ENCODE data around the gene CXADR.
A peak's percentile ranks its signal among the peaks of the same experiment; 100 is the strongest.
"Not testable (repeated sequence)": the region's sequence is repeated elsewhere in the genome, so short reads cannot be mapped to it uniquely, and the experiment has no call there.

Gene CXADR

GRCh38 chr21:17501107-17502006 is 11.5 kb upstream of the CXADR start:
- no peak overlapping the region for H3K27ac ChIP-seq (ENCODE audit: insufficient read depth, low read length, poor library complexity, severe bottlenecking)
- H3K4me1 ChIP-seq (ENCODE audit: control insufficient read depth, insufficient read depth, low read length, poor library complexity, severe bottlenecking) = no peaks in the 10 kb centered on the region
- no peaks in the 10 kb centered on the region for H3K36me3 ChIP-seq (ENCODE audit: control insufficient read depth, insufficient read depth, low read length)
- no peak for DNase-seq
- H3K9me3 ChIP-seq (ENCODE audit: control insufficient read depth, low read length) = no peaks in the 10 kb centered on the region
- H3K27me3 ChIP-seq (replicated peaks; ENCODE audit: control insufficient read depth, insufficient read depth, low read length, poor library complexity, severe bottlenecking) = no peaks in the 10 kb centered on the region
- no peak overlapping the region for H3K4me3 ChIP-seq (ENCODE audit: insufficient read depth, low read depth, low read length, poor library complexity, severe bottlenecking)

GRCh38 chr21:17502985-17503384 is 9.9 kb upstream of the CXADR start:
- H3K9me3 ChIP-seq (ENCODE audit: control insufficient read depth, low read length); H3K4me3 ChIP-seq (ENCODE audit: insufficient read depth, low read depth, low read length, poor library complexity, severe bottlenecking); H3K4me1 ChIP-seq (ENCODE audit: control insufficient read depth, insufficient read depth, low read length, poor library complexity, severe bottlenecking); DNase-seq; H3K27ac ChIP-seq (ENCODE audit: insufficient read depth, low read length, poor library complexity, severe bottlenecking); H3K27me3 ChIP-seq (replicated peaks; ENCODE audit: control insufficient read depth, insufficient read depth, low read length, poor library complexity, severe bottlenecking); H3K36me3 ChIP-seq (ENCODE audit: control insufficient read depth, insufficient read depth, low read length): not testable (repeated sequence)

- H3K27me3 ChIP-seq (replicated peaks; ENCODE audit: control insufficient read depth, insufficient read depth, low read length, poor library complexity, severe bottlenecking) = no peaks in the 10 kb centered on the region
- no peaks in the 10 kb centered on the region for H3K36me3 ChIP-seq (ENCODE audit: control insufficient read depth, insufficient read depth, low read length)
- H3K4me3 ChIP-seq (ENCODE audit: insufficient read depth, low read depth, low read length, poor library complexity, severe bottlenecking) = no peak overlapping the region
- no peaks in the 10 kb centered on the region for H3K4me1 ChIP-seq (ENCODE audit: control insufficient read depth, insufficient read depth, low read length, poor library complexity, severe bottlenecking)
- no peak overlapping the region for H3K27ac ChIP-seq (ENCODE audit: insufficient read depth, low read length, poor library complexity, severe bottlenecking)
- no peak for DNase-seq
- H3K9me3 ChIP-seq (ENCODE audit: control insufficient read depth, low read length) = no peaks in the 10 kb centered on the region
Observed at GRCh38 chr21:17506951-17507350, 5.9 kb upstream of the CXADR start.

GRCh38 chr21:17507591-17507990 is 5.3 kb upstream of the CXADR start:
- Histone ChIP-seq H3K27ac (ENCODE audit: insufficient read depth, low read length, poor library complexity, severe bottlenecking) (no peak overlapping the region), H3K4me3 (ENCODE audit: insufficient read depth, low read depth, low read length, poor library complexity, severe bottlenecking) (no peak overlapping the region), H3K27me3 (replicated peaks; ENCODE audit: control insufficient read depth, insufficient read depth, low read length, poor library complexity, severe bottlenecking) (no peaks in the 10 kb centered on the region), H3K9me3 (ENCODE audit: control insufficient read depth, low read length) (no peaks in the 10 kb centered on the region), H3K36me3 (ENCODE audit: control insufficient read depth, insufficient read depth, low read length) (no peaks in the 10 kb centered on the region), H3K4me1 (ENCODE audit: control insufficient read depth, insufficient read depth, low read length, poor library complexity, severe bottlenecking) (no peaks in the 10 kb centered on the region)
- DNase-seq = no peak

- H3K27me3 ChIP-seq (replicated peaks; ENCODE audit: control insufficient read depth, insufficient read depth, low read length, poor library complexity, severe bottlenecking) = no peaks in the 10 kb centered on the region
- H3K9me3 ChIP-seq (ENCODE audit: control insufficient read depth, low read length) = no peaks in the 10 kb centered on the region
- H3K4me3 ChIP-seq (ENCODE audit: insufficient read depth, low read depth, low read length, poor library complexity, severe bottlenecking) = peak overlapping the region; percentile 81
- H3K36me3 ChIP-seq (ENCODE audit: control insufficient read depth, insufficient read depth, low read length) = no peaks in the 10 kb centered on the region
- H3K27ac ChIP-seq (ENCODE audit: insufficient read depth, low read length, poor library complexity, severe bottlenecking) = peak overlapping the region; percentile 4
- peaks cover 7% of the 10 kb centered on the region for H3K4me1 ChIP-seq (ENCODE audit: control insufficient read depth, insufficient read depth, low read length, poor library complexity, severe bottlenecking)
- peak in 1 of 3 donors; percentile 1 for DNase-seq
Observed at GRCh38 chr21:17513214-17514123, 626 bp downstream of the CXADR start.

GRCh38 chr21:17514124-17514845 is 1.4 kb downstream of the CXADR start:
- Histone ChIP-seq H3K4me3 (ENCODE audit: insufficient read depth, low read depth, low read length, poor library complexity, severe bottlenecking) (peak overlapping the region; percentile 81), H3K36me3 (ENCODE audit: control insufficient read depth, insufficient read depth, low read length) (no peaks in the 10 kb centered on the region), H3K9me3 (ENCODE audit: control insufficient read depth, low read length) (no peaks in the 10 kb centered on the region), H3K4me1 (ENCODE audit: control insufficient read depth, insufficient read depth, low read length, poor library complexity, severe bottlenecking) (peaks cover 7% of the 10 kb centered on the region), H3K27ac (ENCODE audit: insufficient read depth, low read length, poor library complexity, severe bottlenecking) (no peak overlapping the region), H3K27me3 (replicated peaks; ENCODE audit: control insufficient read depth, insufficient read depth, low read length, poor library complexity, severe bottlenecking) (no peaks in the 10 kb centered on the region)
- DNase-seq = no peak

- not testable (repeated sequence) for DNase-seq; H3K36me3 ChIP-seq (ENCODE audit: control insufficient read depth, insufficient read depth, low read length); H3K4me3 ChIP-seq (ENCODE audit: insufficient read depth, low read depth, low read length, poor library complexity, severe bottlenecking); H3K27ac ChIP-seq (ENCODE audit: insufficient read depth, low read length, poor library complexity, severe bottlenecking); H3K4me1 ChIP-seq (ENCODE audit: control insufficient read depth, insufficient read depth, low read length, poor library complexity, severe bottlenecking); H3K27me3 ChIP-seq (replicated peaks; ENCODE audit: control insufficient read depth, insufficient read depth, low read length, poor library complexity, severe bottlenecking); H3K9me3 ChIP-seq (ENCODE audit: control insufficient read depth, low read length)
Observed at GRCh38 chr21:17517008-17517407, 4.2 kb downstream of the CXADR start.

GRCh38 chr21:17519208-17519738 is 6.4 kb downstream of the CXADR start:
- Histone ChIP-seq H3K4me1 (ENCODE audit: control insufficient read depth, insufficient read depth, low read length, poor library complexity, severe bottlenecking) (no peaks in the 10 kb centered on the region), H3K9me3 (ENCODE audit: control insufficient read depth, low read length) (no peaks in the 10 kb centered on the region), H3K27me3 (replicated peaks; ENCODE audit: control insufficient read depth, insufficient read depth, low read length, poor library complexity, severe bottlenecking) (no peaks in the 10 kb centered on the region), H3K4me3 (ENCODE audit: insufficient read depth, low read depth, low read length, poor library complexity, severe bottlenecking) (no peak overlapping the region), H3K36me3 (ENCODE audit: control insufficient read depth, insufficient read depth, low read length) (no peaks in the 10 kb centered on the region), H3K27ac (ENCODE audit: insufficient read depth, low read length, poor library complexity, severe bottlenecking) (no peak overlapping the region)
- no peak for DNase-seq

GRCh38 chr21:17519965-17520609 is 7.2 kb downstream of the CXADR start:
- Histone ChIP-seq H3K4me3 (ENCODE audit: insufficient read depth, low read depth, low read length, poor library complexity, severe bottlenecking) (no peak overlapping the region), H3K9me3 (ENCODE audit: control insufficient read depth, low read length) (no peaks in the 10 kb centered on the region), H3K4me1 (ENCODE audit: control insufficient read depth, insufficient read depth, low read length, poor library complexity, severe bottlenecking) (no peaks in the 10 kb centered on the region), H3K36me3 (ENCODE audit: control insufficient read depth, insufficient read depth, low read length) (no peaks in the 10 kb centered on the region), H3K27ac (ENCODE audit: insufficient read depth, low read length, poor library complexity, severe bottlenecking) (no peak overlapping the region), H3K27me3 (replicated peaks; ENCODE audit: control insufficient read depth, insufficient read depth, low read length, poor library complexity, severe bottlenecking) (no peaks in the 10 kb centered on the region)
- no peak for DNase-seq
